NCI-H2029 (cell line): ENCODE measurements around the gene DTNBP1.
"Not testable (repeated sequence)": the region's sequence is repeated elsewhere in the genome, so short reads cannot be mapped to it uniquely, and the experiment has no call there.

Experiments
- DNase-seq: peaks from one replicate; lab custom pipeline; 2025; lab: John Stamatoyannopoulos, UW

DTNBP1 gene

GRCh38 chr6:15668918-15669317 lies 6.1 kb upstream of the DTNBP1 start:
- no peak for DNase-seq

GRCh38 chr6:15666896-15667295 lies 4.1 kb upstream of the DTNBP1 start:
- DNase-seq, result not testable (repeated sequence)

GRCh38 chr6:15665237-15665636 lies 2.4 kb upstream of the DTNBP1 start:
- no peak for DNase-seq

GRCh38 chr6:15663130-15663871 lies 473 bp upstream of the DTNBP1 start:
- DNase-seq, result no peak

- DNase-seq, result no peak
These were observed 939 bp downstream of the DTNBP1 start for GRCh38 chr6:15661853-15662325.

- DNase-seq, result no peak
These were observed 3.6 kb downstream of the DTNBP1 start for GRCh38 chr6:15659181-15659580.

- no peak for DNase-seq
These were observed 4.6 kb downstream of the DTNBP1 start for GRCh38 chr6:15658181-15658744.

GRCh38 chr6:15657290-15657689 lies 5.5 kb downstream of the DTNBP1 start:
- no peak for DNase-seq

- DNase-seq, result no peak
These were observed 6.7 kb downstream of the DTNBP1 start for GRCh38 chr6:15656145-15656544.

GRCh38 chr6:15654250-15654649 lies 8.6 kb downstream of the DTNBP1 start:
- no peak for DNase-seq

GRCh38 chr6:15653581-15653980 lies 9.2 kb downstream of the DTNBP1 start:
- DNase-seq, result no peak

GRCh38 chr6:15650004-15650559 lies 12.7 kb downstream of the DTNBP1 start:
- not testable (repeated sequence) for DNase-seq

GRCh38 chr6:15644904-15645303 lies 17.9 kb downstream of the DTNBP1 start:
- no peak for DNase-seq

GRCh38 chr6:15643542-15643941 lies 19.3 kb downstream of the DTNBP1 start:
- no peak for DNase-seq

GRCh38 chr6:15642276-15642675 lies 20.6 kb downstream of the DTNBP1 start:
- no peak for DNase-seq

GRCh38 chr6:15638373-15638772 lies 24.5 kb downstream of the DTNBP1 start:
- no peak for DNase-seq

- no peak for DNase-seq
These were observed 31.4 kb downstream of the DTNBP1 start for GRCh38 chr6:15631432-15631831.

GRCh38 chr6:15630202-15630601 lies 32.6 kb downstream of the DTNBP1 start:
- no peak for DNase-seq

- DNase-seq, result no peak
These were observed 33.3 kb downstream of the DTNBP1 start for GRCh38 chr6:15629487-15629886.

GRCh38 chr6:15628499-15629131 lies 34.2 kb downstream of the DTNBP1 start:
- no peak for DNase-seq

- DNase-seq, result no peak
These were observed 35.0 kb downstream of the DTNBP1 start for GRCh38 chr6:15627821-15628220.

- no peak for DNase-seq
These were observed 35.8 kb downstream of the DTNBP1 start for GRCh38 chr6:15626878-15627674.
